OCI-LY3 (cell line): ENCODE measurements around the gene SLX1B.
"Not testable (repeated sequence)": the region's sequence is repeated elsewhere in the genome, so short reads cannot be mapped to it uniquely, and the experiment has no call there.

Experiments used
- H2AFZ ChIP-seq: fragments of 200-600, 300-600 bp; shearing (Covaris generic); 2 replicates; pipeline ENCODE4 v1.6.0; 2014; ENCODE audit warnings: antibody characterized with exemption, low read depth, low read length
- H3K27ac ChIP-seq: fragments of 200-600, 300-600 bp; sonication (generic); 2 replicates; pipeline ENCODE4 v1.5.1; 2014; ENCODE audit warnings: mild to moderate bottlenecking, low read length, moderate library complexity, mixed read lengths
- H3K27me3 ChIP-seq: fragments of 200-600, 300-600 bp; sonication (generic); 2 replicates; pipeline ENCODE4 v1.6.1; 2014; ENCODE audit warnings: low read depth, low read length, mixed read lengths
- H3K36me3 ChIP-seq: fragments of 200-600, 300-600 bp; sonication (generic); replicated peaks from 2 replicates; pipeline ENCODE3; 2014; ENCODE audit warnings: low read depth, low read length, mixed read lengths
- H3K4me1 ChIP-seq: fragments of 300-600, 200-600 bp; sonication (generic); 2 replicates; pipeline ENCODE4 v1.6.1; 2014; ENCODE audit warnings: low read length, mixed read lengths
- H3K4me2 ChIP-seq: fragments of 200-600, 300-600 bp; sonication (generic); 2 replicates; pipeline ENCODE4 v1.6.1; 2014; ENCODE audit warnings: low read length, mixed read lengths
- H3K4me3 ChIP-seq: fragments of 300-600, 200-600 bp; sonication (generic); 2 replicates; pipeline ENCODE4 v1.5.1; 2014; ENCODE audit warnings: antibody characterized with exemption, mild to moderate bottlenecking, low read length, moderate library complexity
- H3K79me2 ChIP-seq: fragments of 300-600, 200-600 bp; shearing (Covaris generic); 2 replicates; pipeline ENCODE4 v1.6.1; 2014; ENCODE audit warnings: mild to moderate bottlenecking, low read length, mixed read lengths
- H3K9ac ChIP-seq: fragments of 300-600, 200-600 bp; shearing (Covaris generic); 2 replicates; pipeline ENCODE4 v1.6.0; 2014; ENCODE audit warnings: mild to moderate bottlenecking, low read length, moderate library complexity
- H3K9me3 ChIP-seq: fragments of 200-600, 300-600 bp; shearing (Covaris generic); 2 replicates; pipeline ENCODE4 v1.6.1; 2014; ENCODE audit warnings: low read length, mixed read lengths; ENCODE audit not compliant: insufficient read depth
- H4K20me1 ChIP-seq: fragments of 200-600, 300-600 bp; sonication (generic); 2 replicates; pipeline ENCODE4 v1.6.1; 2016; ENCODE audit warnings: low read length, mixed read lengths; ENCODE audit not compliant: insufficient read depth

The SLX1B gene

DNA sequence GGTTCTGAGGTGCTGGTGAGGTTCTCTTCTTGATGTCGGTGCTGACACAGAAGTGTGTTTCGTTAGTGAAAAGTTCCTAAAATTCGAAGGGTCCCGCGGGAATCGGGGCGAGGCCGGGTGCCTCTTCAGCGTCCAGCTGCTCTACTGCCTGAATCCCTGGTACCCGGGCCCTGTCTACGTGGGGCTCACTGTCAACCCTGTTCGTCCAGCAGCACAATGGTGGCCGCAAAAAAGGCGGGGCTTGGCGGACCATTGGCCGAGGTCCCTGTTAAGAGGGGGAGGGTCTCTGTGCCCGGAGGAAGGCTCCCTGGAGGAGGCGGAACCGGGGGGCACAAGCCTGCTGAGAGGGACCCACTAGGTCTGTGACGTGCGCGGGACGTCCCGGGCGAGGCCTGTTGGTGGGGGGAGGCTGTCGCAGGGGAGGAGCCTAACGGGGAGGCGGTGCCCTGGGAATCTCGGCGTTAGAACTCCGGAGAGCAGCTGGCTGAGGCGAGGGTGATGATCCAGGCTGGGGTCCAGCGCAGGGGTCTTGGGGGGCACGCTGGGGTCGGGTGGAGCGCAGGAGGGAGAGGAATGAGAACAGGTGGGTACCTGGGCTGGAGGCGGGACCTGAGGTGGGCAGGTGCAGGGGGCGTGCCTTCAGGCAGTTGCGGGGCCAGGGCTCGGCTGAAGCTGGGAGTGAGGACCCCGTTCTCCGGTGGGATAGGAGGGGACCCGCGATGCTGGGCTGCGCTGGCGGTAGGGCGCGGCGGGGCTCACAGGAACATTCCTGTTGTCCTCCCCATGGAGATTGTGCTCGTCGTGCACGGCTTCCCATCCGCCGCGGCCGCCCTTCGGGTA, 11.9 kb downstream of the SLX1B start:
- H4K20me1 ChIP-seq, H3K79me2 ChIP-seq, H3K9me3 ChIP-seq, H3K27ac ChIP-seq, H3K36me3 ChIP-seq, H3K27me3 ChIP-seq, H3K4me2 ChIP-seq, H2AFZ ChIP-seq, H3K4me3 ChIP-seq, H3K9ac ChIP-seq, H3K4me1 ChIP-seq: not testable (repeated sequence)

GRCh38 chr16:29466904-29467303, 12.6 kb downstream of the SLX1B start:
- H3K4me2 ChIP-seq, H3K27me3 ChIP-seq, H3K4me1 ChIP-seq, H3K9me3 ChIP-seq, H3K79me2 ChIP-seq, H3K9ac ChIP-seq, H3K36me3 ChIP-seq, H4K20me1 ChIP-seq, H3K27ac ChIP-seq, H2AFZ ChIP-seq, H3K4me3 ChIP-seq: not testable (repeated sequence)

GRCh38 chr16:29467654-29468366, 13.5 kb downstream of the SLX1B start:
- not testable (repeated sequence) for H3K36me3 ChIP-seq, H3K27me3 ChIP-seq, H3K4me2 ChIP-seq, H3K4me3 ChIP-seq, H2AFZ ChIP-seq, H3K27ac ChIP-seq, H3K4me1 ChIP-seq, H3K9me3 ChIP-seq, H4K20me1 ChIP-seq, H3K79me2 ChIP-seq, H3K9ac ChIP-seq

- not testable (repeated sequence) for H3K27ac ChIP-seq, H3K9ac ChIP-seq, H3K9me3 ChIP-seq, H3K79me2 ChIP-seq, H4K20me1 ChIP-seq, H2AFZ ChIP-seq, H3K4me1 ChIP-seq, H3K36me3 ChIP-seq, H3K27me3 ChIP-seq, H3K4me2 ChIP-seq, H3K4me3 ChIP-seq
These were observed 15.3 kb downstream of the SLX1B start for GRCh38 chr16:29469660-29470059.

DNA sequence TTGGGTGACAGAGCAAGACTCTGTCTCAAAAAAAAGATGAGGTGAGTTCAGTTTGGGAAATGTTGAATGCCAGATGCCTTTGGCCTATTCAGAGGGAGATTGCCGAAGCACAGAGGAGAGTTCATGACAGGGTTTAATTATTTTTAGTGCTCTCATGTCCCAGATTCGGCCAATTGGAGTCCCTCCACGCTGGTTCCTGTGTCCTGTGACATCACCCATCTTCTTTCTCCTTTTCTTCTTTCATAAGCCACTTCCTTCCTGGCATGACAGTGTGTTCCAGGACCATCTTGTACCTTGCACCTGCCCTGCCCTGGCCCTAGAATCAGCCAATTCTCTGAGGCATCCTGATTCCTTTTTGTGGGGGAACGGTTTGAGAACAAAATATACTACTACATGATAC, 17.7 kb downstream of the SLX1B start:
- H3K9me3 ChIP-seq, H3K36me3 ChIP-seq, H3K27me3 ChIP-seq, H3K4me3 ChIP-seq, H3K79me2 ChIP-seq, H4K20me1 ChIP-seq, H3K9ac ChIP-seq, H3K4me2 ChIP-seq, H3K27ac ChIP-seq, H3K4me1 ChIP-seq, H2AFZ ChIP-seq: not testable (repeated sequence)

DNA sequence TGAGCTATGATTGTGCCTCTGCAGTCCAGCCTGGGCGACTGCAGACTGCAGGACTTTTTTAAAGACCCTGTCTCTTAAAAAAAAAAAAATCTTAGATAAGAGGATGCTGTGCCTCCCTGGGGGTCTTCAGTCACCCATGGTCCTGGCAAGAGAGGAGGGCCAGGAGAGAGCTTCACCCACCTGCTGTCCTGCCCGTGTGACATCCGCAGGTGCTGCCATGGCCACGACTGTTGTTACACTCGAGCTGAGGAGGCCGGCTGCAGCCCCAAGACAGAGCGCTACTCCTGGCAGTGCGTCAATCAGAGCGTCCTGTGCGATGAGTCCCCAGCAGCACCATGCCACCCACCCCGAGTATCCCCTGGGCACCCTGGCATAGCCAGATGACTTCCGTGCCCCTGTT, 27.9 kb downstream of the SLX1B start:
- H3K4me1 ChIP-seq, H3K36me3 ChIP-seq: not testable (repeated sequence)

DNA sequence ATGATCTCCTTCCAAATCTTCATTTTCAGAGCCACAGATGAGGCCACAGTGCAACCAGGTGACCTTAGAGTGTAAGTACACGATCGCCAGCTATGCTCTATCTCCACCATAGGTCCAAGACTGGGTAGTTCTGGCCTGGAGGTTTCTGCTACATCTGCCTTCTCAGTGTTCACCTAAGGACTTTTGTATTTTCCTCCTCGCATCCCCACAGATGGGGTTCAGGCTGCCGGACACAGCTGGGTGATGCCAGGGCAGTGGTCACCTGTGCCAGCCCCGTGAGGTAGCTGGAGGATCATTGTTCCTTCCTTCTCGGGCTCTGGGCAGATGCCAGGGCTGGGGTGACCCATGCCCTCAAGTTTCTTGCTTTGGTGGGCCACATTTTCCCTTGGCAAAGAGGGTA, 52.0 kb downstream of the SLX1B start, which contains the start of gene NPIPB12:
Gene NPIPB12 (minus strand): TSS at position 101 of the 400 bp plus-strand sequence.
- H3K4me2 ChIP-seq, H3K36me3 ChIP-seq, H4K20me1 ChIP-seq, H3K4me3 ChIP-seq, H3K27me3 ChIP-seq, H3K4me1 ChIP-seq, H3K9me3 ChIP-seq, H3K27ac ChIP-seq, H3K9ac ChIP-seq, H2AFZ ChIP-seq, H3K79me2 ChIP-seq: not testable (repeated sequence)

More for the DNA sequence above, 27.9 kb downstream of the SLX1B start:
- H3K27ac ChIP-seq, H3K9ac ChIP-seq, H3K4me3 ChIP-seq, H3K79me2 ChIP-seq, H3K4me2 ChIP-seq, H3K27me3 ChIP-seq, H2AFZ ChIP-seq, H3K9me3 ChIP-seq, H4K20me1 ChIP-seq: not testable (repeated sequence)
